ENCODE data around the gene ADGRV1.
"Not testable (repeated sequence)": the region's sequence is repeated elsewhere in the genome, so short reads cannot be mapped to it uniquely, and the experiment has no call there.

Gene ADGRV1

DNA sequence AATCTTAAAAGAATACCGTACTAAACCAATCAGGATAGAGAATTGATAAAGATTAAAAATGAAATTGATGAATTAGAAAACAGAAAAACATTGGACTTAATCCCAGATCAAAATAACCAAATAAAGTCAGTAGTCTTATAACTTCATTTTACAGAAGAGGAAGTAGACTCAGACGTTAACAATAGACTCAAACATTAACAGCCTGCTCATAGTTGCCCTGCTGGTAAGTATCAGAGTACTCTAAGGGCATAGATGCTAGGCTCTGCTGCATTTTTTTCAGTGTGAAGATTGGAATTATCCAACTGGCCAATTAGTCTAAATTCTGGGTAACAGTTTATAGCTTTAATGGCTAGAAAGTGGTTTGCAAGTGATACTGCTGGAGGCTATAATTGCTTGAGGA is 42.9 kb downstream of the ADGRV1 start:
- no peak for DNase-seq

GRCh38 chr5:90602681-90603080 is 44.1 kb downstream of the ADGRV1 start:
- DNase-seq: no peak

DNA sequence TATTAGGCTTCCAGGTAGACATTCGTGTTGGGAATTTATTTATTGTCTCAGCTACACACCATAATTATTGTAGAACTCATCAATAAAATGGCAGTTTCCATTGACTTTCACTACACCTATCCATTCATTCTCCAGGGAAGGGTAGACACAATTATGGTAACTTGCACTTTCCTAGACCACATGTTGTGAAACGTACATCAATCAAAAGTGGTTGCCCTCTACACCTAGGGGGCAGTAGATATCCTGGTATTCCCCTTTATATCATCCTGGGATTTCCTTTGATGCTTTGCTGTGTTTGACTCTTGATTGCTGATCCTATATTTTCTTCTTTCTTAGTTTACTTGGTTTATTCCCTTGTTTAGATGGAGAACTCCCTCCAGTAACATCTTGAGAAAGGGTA is 47.9 kb downstream of the ADGRV1 start:
- no peak for DNase-seq

- no peak for DNase-seq
Observed at GRCh38 chr5:90612919-90613318, 54.3 kb downstream of the ADGRV1 start.

GRCh38 chr5:90613459-90613858 is 54.9 kb downstream of the ADGRV1 start:
- DNase-seq: no peak

GRCh38 chr5:90613918-90614504 is 55.4 kb downstream of the ADGRV1 start:
- no peak for DNase-seq

DNA sequence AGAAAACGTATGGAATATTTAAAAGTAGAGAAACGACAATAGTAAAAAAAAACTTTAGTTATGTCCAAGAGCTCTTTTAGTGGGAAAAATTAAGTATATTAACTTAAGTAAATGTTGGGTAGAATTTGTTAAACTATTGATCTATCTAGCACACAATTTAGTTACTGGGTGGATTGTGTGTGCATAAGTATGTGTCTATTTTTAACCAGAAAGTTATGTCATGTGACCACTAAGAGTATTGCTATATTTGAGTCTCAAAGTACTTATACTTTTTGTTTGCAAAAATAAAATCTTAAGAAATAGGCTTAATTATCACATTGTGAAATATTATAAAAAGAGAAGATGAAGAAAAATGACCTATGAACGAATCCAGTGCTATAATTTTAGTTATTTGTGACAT is 56.8 kb downstream of the ADGRV1 start:
- no peak for DNase-seq

DNA sequence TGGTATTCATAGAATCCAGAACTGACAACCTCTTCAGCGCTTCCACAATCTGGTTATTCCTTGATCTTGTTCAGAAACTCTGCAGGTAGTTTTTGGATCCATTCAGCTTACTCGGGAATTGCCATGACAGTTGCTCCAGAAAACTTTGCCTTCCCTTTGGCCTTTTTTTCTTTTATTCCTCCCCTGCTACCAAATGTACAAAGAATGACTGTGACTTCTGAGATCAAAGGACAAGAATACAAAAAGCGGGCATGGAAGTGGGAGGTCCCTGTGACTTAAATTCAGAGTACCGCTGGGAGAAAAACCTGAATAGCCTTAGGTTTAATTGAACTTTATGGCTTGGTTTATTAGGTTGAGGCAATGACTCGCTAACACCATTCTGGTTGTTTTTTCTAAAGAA is 59.5 kb downstream of the ADGRV1 start:
- no peak for DNase-seq

- DNase-seq: not testable (repeated sequence)
Observed at GRCh38 chr5:90619762-90620161, 61.2 kb downstream of the ADGRV1 start.

GRCh38 chr5:90621848-90622247 is 63.3 kb downstream of the ADGRV1 start:
- DNase-seq: no peak

GRCh38 chr5:90626493-90626892 is 67.9 kb downstream of the ADGRV1 start:
- DNase-seq: no peak

DNA sequence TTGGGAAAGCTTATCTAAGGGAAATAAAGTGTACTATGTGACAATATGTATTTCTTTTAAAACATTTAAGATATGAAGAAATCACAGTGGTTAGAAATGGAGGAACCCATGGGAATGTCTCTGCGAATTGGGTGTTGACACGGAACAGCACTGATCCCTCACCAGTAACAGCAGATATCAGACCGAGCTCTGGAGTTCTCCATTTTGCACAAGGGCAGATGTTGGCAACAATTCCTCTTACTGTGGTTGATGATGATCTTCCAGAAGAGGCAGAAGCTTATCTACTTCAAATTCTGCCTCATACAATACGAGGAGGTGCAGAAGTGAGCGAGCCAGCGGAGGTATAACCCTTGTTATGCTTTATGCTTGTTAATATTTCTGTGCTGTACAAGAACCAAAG is 69.9 kb downstream of the ADGRV1 start:
- DNase-seq: no peak

DNA sequence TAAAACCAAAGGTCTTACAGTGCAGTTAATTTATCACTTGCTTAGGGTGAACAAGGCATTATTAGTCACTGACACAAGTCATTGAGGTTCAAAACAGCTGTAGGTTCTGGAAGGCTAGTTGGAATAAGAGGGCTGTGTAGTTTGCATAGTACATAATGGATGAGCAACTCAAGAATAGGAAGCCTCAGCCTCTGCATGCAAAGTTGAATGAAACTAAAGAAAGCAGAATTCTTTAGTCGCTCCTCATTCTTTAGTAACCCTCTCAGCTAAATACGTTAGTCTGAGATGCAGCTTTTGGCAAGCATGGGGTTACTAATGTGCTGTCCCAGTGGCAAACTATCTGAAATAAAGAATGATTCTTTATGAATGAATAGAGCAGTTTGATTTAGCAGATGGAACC is 74.2 kb downstream of the ADGRV1 start:
- no peak for DNase-seq

GRCh38 chr5:90636948-90637347 is 78.4 kb downstream of the ADGRV1 start:
- DNase-seq: no peak

GRCh38 chr5:90637731-90638130 is 79.1 kb downstream of the ADGRV1 start:
- no peak for DNase-seq

- DNase-seq: no peak
Observed at GRCh38 chr5:90638878-90639277, 80.3 kb downstream of the ADGRV1 start.

DNA sequence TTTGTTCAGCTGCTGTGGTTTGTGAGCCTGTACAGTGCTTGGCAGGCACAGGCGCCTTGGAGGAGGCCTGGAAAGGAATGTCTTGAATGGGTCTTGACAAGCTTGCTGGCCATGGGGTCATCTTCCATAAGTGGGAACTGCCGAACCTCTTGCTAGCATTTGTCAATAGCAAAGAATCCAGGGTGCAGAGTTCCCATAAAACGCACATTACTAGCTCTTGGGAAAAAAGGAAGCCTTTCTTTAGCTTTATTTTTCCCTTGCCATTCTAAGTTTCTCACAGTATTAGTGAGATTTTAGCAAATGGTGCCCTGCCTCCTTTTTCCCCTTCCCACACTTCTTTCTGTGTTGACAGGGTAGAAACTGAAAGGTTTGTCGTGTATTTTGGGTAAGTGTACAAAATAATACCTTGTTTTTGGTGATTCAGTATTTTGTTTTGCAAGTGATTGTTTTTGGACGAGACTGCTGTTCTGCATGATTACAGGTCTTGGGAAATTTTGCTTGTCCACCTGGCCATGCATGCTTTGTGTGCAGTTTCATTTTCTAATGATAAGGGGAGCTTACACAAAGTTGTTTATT is 82.0 kb downstream of the ADGRV1 start:
- DNase-seq: no peak

- no peak for DNase-seq
Observed at GRCh38 chr5:90641528-90641927, 82.9 kb downstream of the ADGRV1 start.

GRCh38 chr5:90642706-90643229 is 84.2 kb downstream of the ADGRV1 start:
- no peak for DNase-seq

DNA sequence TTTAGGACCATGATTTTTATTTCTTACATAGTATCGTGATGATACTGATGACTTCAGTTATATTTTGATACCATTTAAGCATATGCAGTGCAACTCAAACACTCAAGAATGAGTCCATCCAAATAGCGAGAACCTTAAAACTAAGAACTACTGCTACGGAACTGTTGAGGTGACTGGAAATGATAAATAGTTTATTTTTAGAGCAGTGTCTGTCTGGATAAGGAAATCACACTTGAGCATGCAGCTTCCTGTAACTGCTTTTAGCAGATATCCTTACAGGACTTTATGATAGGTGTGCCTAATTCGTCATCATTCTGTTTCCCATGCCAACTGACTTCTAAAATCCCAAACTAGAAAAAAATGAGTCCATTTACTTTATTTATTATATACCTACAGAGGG is 85.5 kb downstream of the ADGRV1 start:
- no peak for DNase-seq

DNA sequence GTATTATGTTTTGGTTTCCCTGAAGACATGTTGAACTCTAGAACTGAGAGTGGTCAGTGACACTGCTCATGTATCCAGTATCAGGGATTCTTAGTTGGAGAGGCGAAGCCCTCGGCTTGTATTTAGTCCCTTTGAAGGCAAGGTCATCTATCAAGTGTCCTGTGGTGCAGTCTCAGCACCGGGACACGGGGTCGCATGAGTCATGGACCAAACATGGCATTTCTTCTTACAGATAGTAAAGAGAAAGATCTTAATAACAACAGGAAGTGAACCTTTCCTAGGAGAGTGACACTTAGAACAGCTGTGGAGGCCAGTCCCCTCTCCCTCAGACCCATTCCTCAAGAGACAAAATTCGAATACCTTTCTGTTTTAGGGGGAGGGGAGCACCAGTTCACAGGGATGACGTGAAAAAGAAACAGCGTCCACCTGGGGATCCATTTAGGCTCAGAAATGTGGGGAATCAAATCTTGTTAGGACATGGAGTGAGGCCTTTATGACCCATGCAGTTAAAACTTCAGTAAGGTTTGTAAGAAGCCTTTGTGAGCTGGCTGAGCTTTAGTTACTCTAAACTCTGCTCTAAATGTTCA is 86.5 kb downstream of the ADGRV1 start:
- no peak for DNase-seq

DNA sequence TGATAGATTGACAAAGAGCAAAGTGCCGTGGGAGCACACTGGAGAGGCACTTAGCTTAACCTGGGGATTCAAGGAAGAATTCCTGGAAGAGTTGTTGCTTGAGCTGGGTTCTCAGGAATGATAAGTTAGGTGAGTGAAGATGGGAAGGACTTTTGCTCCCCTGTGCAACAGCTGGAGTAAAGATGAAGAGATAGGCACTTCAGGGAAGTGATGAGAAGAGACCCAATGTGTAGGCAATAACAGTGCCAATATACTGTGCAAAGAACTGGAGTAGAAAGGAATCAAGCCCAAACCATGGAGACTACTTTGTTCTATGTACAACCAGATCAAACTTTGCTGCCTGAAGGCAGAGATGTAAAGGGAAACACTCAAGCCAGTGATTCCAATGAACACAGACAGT is 92.2 kb downstream of the ADGRV1 start:
- no peak for DNase-seq

DNA sequence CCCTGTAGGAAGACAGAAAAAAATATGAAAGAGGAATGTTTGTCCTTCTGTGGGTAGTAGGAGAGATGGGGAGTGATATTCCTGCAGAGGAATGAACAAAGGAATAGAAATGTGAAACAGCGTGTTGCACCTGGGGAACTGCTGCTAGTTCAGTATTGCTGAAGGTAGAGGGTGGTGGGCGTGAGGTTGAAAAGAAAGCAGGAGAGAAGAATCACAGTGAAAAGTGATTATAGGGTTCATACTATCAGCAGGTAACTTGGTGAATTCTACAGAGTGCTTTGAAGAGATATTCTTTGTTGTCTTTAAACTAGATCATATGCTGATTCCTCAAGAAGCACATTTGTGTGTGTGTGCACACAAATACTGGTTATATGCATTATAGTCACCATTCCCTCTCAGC is 95.6 kb downstream of the ADGRV1 start:
- DNase-seq: no peak

- DNase-seq: no peak
Observed at GRCh38 chr5:90655423-90655822, 96.8 kb downstream of the ADGRV1 start.

GRCh38 chr5:90657030-90657429 is 98.4 kb downstream of the ADGRV1 start:
- no peak for DNase-seq

All from right forelimb (tissue), 1 donor.